K562 (cell line): Measurements from ENCODE around the gene TFAP2A. TPM values are rescaled to one million over a fixed set of nuclear protein-coding genes. Genes with fewer than 3 reads are reported as not detected.

Source experiments
- CC2D1A ChIP-seq: fragments of 450-650 bp; IDR thresholded peaks from 2 replicates; pipeline ENCODE4 v1.6.1; 2017; ENCODE audit warnings: mild to moderate bottlenecking
- CHCHD3 ChIP-seq: fragments of 250-450 bp; sonication (Bioruptor Pico); IDR thresholded peaks from 2 replicates; pipeline ENCODE4 v2.1.2; 2022; ENCODE audit warnings: mild to moderate bottlenecking
- CLOCK ChIP-seq: fragments of 250-450 bp; sonication (Bioruptor Pico); IDR thresholded peaks from 2 replicates; pipeline ENCODE4 v1.4.0; 2020; ENCODE audit warnings: mild to moderate bottlenecking, moderate library complexity, borderline replicate concordance
- CTCFL ChIP-seq: IDR thresholded peaks from 2 replicates; pipeline ENCODE4 v1.6.1; 2011; ENCODE audit warnings: borderline replicate concordance, low read depth, mild to moderate bottlenecking, moderate library complexity, low read length; ENCODE audit not compliant: insufficient read depth, poor library complexity, severe bottlenecking
- CXXC5 ChIP-seq: fragments of 250-450 bp; sonication (Bioruptor Pico); IDR thresholded peaks from 2 replicates; pipeline ENCODE4 v1.8.0; 2022; ENCODE audit warnings: inconsistent platforms, mild to moderate bottlenecking, moderate library complexity
- DMBX1 ChIP-seq: fragments of 250-450 bp; sonication (Bioruptor Pico); IDR thresholded peaks from 2 replicates; pipeline ENCODE4 v1.8.0; 2022; ENCODE audit warnings: inconsistent platforms, mild to moderate bottlenecking, moderate library complexity, borderline replicate concordance
- GABPB2 ChIP-seq: fragments of 250-450 bp; sonication (Bioruptor Pico); conservative IDR thresholded peaks from 2 replicates; pipeline ENCODE4 v1.5.1; 2021; ENCODE audit warnings: mild to moderate bottlenecking
- MAX ChIP-seq: sonication (generic); formaldehyde crosslinking; IDR thresholded peaks from 2 replicates; pipeline ENCODE4 v1.9.0; 2022; ENCODE audit warnings: mild to moderate bottlenecking, missing genetic modification reagents
- NR2C2 ChIP-seq, 2 experiments: fragments of 200-800 bp in 1 of 2; sonication (Bioruptor generic) in 1 of 2; sonication (generic) in 1 of 2; formaldehyde crosslinking in 1 of 2; IDR thresholded peaks; 2 replicates each; pipeline versions ENCODE4 v1.6.1 to v1.8.0; 2016 to 2022; ENCODE audit warnings: mild to moderate bottlenecking in 1 of 2, missing compliant biosample characterization in 1 of 2, missing genetic modification characterization in 1 of 2, missing genetic modification reagents in 1 of 2
- NR2F6 ChIP-seq: fragments of 450-650 bp; formaldehyde crosslinking; IDR thresholded peaks from 2 replicates; pipeline ENCODE4 v1.4.0; 2020; ENCODE audit warnings: mild to moderate bottlenecking
- NUFIP1 ChIP-seq: fragments of 450-650 bp; IDR thresholded peaks from 2 replicates; pipeline ENCODE4 v1.6.1; 2018; ENCODE audit not compliant: partially characterized antibody
- SMC3 ChIP-seq: conservative IDR thresholded peaks from 2 replicates; pipeline ENCODE4 v1.6.1; 2011; ENCODE audit warnings: low read depth, low read length, improper control_type of control experiment; ENCODE audit not compliant: insufficient read depth
- SP1 ChIP-seq: sonication (generic); formaldehyde crosslinking; IDR thresholded peaks from 2 replicates; pipeline ENCODE4 v1.8.1; 2022; ENCODE audit warnings: mild to moderate bottlenecking, missing genetic modification reagents
- SRSF1 ChIP-seq: fragments of 200-400 bp; formaldehyde crosslinking; IDR thresholded peaks from 2 replicates; pipeline ENCODE4 v1.6.1; 2017; ENCODE audit warnings: mild to moderate bottlenecking, low read depth, low read length, moderate library complexity
- XRCC3 ChIP-seq: fragments of 450-650 bp; IDR thresholded peaks from 2 replicates; pipeline ENCODE4 v1.6.1; 2017; ENCODE audit warnings: mild to moderate bottlenecking, moderate library complexity
- XRCC5 ChIP-seq: fragments of 200-400 bp; formaldehyde crosslinking; IDR thresholded peaks from 2 replicates; pipeline ENCODE4 v1.6.1; 2017; ENCODE audit warnings: low read depth, mild to moderate bottlenecking, low read length
- ZNF384 ChIP-seq: IDR thresholded peaks from 2 replicates; pipeline ENCODE4 v1.6.1; 2012; ENCODE audit warnings: low read depth, low read length, improper control_type of control experiment
- ZNF57 ChIP-seq: fragments of 450-650 bp; formaldehyde crosslinking; IDR thresholded peaks from 2 replicates; pipeline ENCODE4 v1.4.0; 2020; ENCODE audit warnings: mild to moderate bottlenecking, moderate library complexity
- polyA plus RNA-seq, 8 experiments: library from polyadenylated mRNA; depleted of rRNA in 4 of 8; stranded (reverse) in 5 of 8; unstranded in 3 of 8; fragments of >200 nt; fragmentation: Nextera tagmentation in 2 of 8; fragmentation: Illumina TruSeq in 1 of 8; extraction: Ambion mirVana in 2 of 8; extraction: Trizol in 1 of 8; gene quantifications; 2 replicates each; pipeline versions ENCODE4 v1.2.1 to v1.2.3, GENCODE V29; 2011 to 2014; ENCODE audit warnings: inconsistent platforms in 1 of 8, missing spikeins in 1 of 8
- total RNA-seq, 7 experiments: library from RNA; depleted of rRNA in 6 of 7; stranded (reverse); fragments of >200 nt in 6 of 7; fragmentation: Illumina TruSeq in 2 of 7; extraction: Trizol in 2 of 7; gene quantifications; 2 replicates each; pipeline versions ENCODE4 v1.2.1 to v1.2.3, GENCODE V29; 2011 to 2021; ENCODE audit warnings: low replicate concordance in 1 of 7
- TF ChIP-seq, protein P1 (sequence below): sonication (generic); formaldehyde crosslinking; IDR thresholded peaks from 2 replicates; pipeline ENCODE4 v1.8.0; 2022; ENCODE audit warnings: mild to moderate bottlenecking, missing genetic modification reagents

Gene TFAP2A
- total and polyA plus RNA-seq, 9 of the 15 experiments (the other 6 are each of a cell fraction or from before 2014, with no cell fraction given), result 0.14 to 0.53 (median 0.19) TPM; not detected in 1

GRCh38 chr6:10402648-10403311 lies 12.1 kb downstream of the TFAP2A start (continued):
- no peak for TF ChIP-seq CLOCK
- TF ChIP-seq, protein P1, sequence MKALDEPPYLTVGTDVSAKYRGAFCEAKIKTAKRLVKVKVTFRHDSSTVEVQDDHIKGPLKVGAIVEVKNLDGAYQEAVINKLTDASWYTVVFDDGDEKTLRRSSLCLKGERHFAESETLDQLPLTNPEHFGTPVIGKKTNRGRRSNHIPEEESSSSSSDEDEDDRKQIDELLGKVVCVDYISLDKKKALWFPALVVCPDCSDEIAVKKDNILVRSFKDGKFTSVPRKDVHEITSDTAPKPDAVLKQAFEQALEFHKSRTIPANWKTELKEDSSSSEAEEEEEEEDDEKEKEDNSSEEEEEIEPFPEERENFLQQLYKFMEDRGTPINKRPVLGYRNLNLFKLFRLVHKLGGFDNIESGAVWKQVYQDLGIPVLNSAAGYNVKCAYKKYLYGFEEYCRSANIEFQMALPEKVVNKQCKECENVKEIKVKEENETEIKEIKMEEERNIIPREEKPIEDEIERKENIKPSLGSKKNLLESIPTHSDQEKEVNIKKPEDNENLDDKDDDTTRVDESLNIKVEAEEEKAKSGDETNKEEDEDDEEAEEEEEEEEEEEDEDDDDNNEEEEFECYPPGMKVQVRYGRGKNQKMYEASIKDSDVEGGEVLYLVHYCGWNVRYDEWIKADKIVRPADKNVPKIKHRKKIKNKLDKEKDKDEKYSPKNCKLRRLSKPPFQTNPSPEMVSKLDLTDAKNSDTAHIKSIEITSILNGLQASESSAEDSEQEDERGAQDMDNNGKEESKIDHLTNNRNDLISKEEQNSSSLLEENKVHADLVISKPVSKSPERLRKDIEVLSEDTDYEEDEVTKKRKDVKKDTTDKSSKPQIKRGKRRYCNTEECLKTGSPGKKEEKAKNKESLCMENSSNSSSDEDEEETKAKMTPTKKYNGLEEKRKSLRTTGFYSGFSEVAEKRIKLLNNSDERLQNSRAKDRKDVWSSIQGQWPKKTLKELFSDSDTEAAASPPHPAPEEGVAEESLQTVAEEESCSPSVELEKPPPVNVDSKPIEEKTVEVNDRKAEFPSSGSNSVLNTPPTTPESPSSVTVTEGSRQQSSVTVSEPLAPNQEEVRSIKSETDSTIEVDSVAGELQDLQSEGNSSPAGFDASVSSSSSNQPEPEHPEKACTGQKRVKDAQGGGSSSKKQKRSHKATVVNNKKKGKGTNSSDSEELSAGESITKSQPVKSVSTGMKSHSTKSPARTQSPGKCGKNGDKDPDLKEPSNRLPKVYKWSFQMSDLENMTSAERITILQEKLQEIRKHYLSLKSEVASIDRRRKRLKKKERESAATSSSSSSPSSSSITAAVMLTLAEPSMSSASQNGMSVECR (CRISPR knock-in tag), result no peak
- TF ChIP-seq CTCFL, result no peak
- peak; percentile 25 for TF ChIP-seq CXXC5
- 0 out of 2 replicates have a peak, but pooled peaks have one; percentile 9 for TF ChIP-seq CC2D1A
- TF ChIP-seq ZNF384, result no peak
- TF ChIP-seq MAX (CRISPR knock-in tag), result no peak
- TF ChIP-seq XRCC3, result no peak
- no peak for TF ChIP-seq ZNF57 (CRISPR knock-in tag)
- TF ChIP-seq DMBX1 (CRISPR knock-in tag), result no peak; the same call in 1 of the 2 replicates
- no peak for TF ChIP-seq GABPB2 (CRISPR knock-in tag)
- TF ChIP-seq SP1 (CRISPR knock-in tag), result no peak
- TF ChIP-seq NR2C2 (CRISPR knock-in tag; IDR thresholded peaks at IDR 0.05), result no peak
- TF ChIP-seq NR2C2 (tag; IDR thresholded peaks at IDR 0.05), result no peak
- no peak for TF ChIP-seq XRCC5
- no peak for TF ChIP-seq NUFIP1
- no peak for TF ChIP-seq NR2F6 (CRISPR knock-in tag)
- no peak for TF ChIP-seq SRSF1
- TF ChIP-seq SMC3, result no peak
- no peak for TF ChIP-seq CHCHD3
